ENCODE results near the gene TRPC4AP.

- TF ChIP-seq CTCF (IDR thresholded peaks at IDR 0.05): no peak
- TF ChIP-seq POLR2A (IDR thresholded peaks at IDR 0.05; ENCODE audit: low read length): no peak
- no peak for TF ChIP-seq ZNF302 (CRISPR knock-in tag; IDR thresholded peaks at IDR 0.05)
- no peak for TF ChIP-seq RAD21 (conservative IDR thresholded peaks at IDR 0.05 in 1 of 2, IDR thresholded peaks at IDR 0.05 in 1 of 2)
- no peak for TF ChIP-seq KDM5A (IDR thresholded peaks at IDR 0.05)
- TF ChIP-seq TP53 (CRISPR knock-in tag; IDR thresholded peaks at IDR 0.05): no peak
- no peak for TF ChIP-seq HES2 (IDR thresholded peaks at IDR 0.05)
- TF ChIP-seq EHMT2 (IDR thresholded peaks at IDR 0.05; ENCODE audit: low read depth): no peak
- TF ChIP-seq CEBPB (IDR thresholded peaks at IDR 0.05): no peak
- TF ChIP-seq EP300 (IDR thresholded peaks at IDR 0.05): no peak
- no peak for TF ChIP-seq HOXA7 (CRISPR knock-in tag; IDR thresholded peaks at IDR 0.05)
- TF ChIP-seq BHLHE40 (IDR thresholded peaks at IDR 0.05; ENCODE audit: low read depth, low read length): no peak
- TF ChIP-seq RCOR1 (IDR thresholded peaks at IDR 0.05; ENCODE audit: low read depth, low read length): no peak
- TF ChIP-seq CBX8 (IDR thresholded peaks at IDR 0.05): no peak
These were observed 110.1 kb downstream of the TRPC4AP start for GRCh38 chr20:34982270-34983088.
